Smooth muscle cell of the brain vasculature (primary cell): ENCODE data around the gene SLC28A2.
"Not testable (repeated sequence)": the region's sequence is repeated elsewhere in the genome, so short reads cannot be mapped to it uniquely, and the experiment has no call there.

Experiments used
- DNase-seq: peaks from one replicate; pipeline ENCODE4 v3.0.0-alpha.2; 2012; ENCODE audit warnings: low read depth, low spot score

Gene SLC28A2

GRCh38 chr15:45251888-45252287 is at the start of gene SLC28A2:
Gene SLC28A2 (plus strand): TSS chr15:45252234. CDS start chr15:45253216, 982 bp downstream.
- DNase-seq: no peak

GRCh38 chr15:45203182-45203581 is 48.9 kb upstream of the SLC28A2 start:
- DNase-seq: no peak

GRCh38 chr15:45205192-45205591 is 46.8 kb upstream of the SLC28A2 start:
- peak; percentile 7 for DNase-seq

GRCh38 chr15:45212493-45212892 is 39.5 kb upstream of the SLC28A2 start:
- no peak for DNase-seq

GRCh38 chr15:45221053-45221599 is 30.9 kb upstream of the SLC28A2 start:
- DNase-seq: no peak

- DNase-seq: no peak
Measured at GRCh38 chr15:45221967-45222366, 30.1 kb upstream of the SLC28A2 start.

- no peak for DNase-seq
Measured at GRCh38 chr15:45224621-45225217, 27.3 kb upstream of the SLC28A2 start.

GRCh38 chr15:45225506-45226273 is 26.3 kb upstream of the SLC28A2 start:
- no peak for DNase-seq

- DNase-seq: no peak
Measured at GRCh38 chr15:45228931-45229330, 23.1 kb upstream of the SLC28A2 start.

GRCh38 chr15:45230245-45230965 is 21.6 kb upstream of the SLC28A2 start:
- DNase-seq: no peak

- DNase-seq: no peak
Measured at GRCh38 chr15:45231132-45231531, 20.9 kb upstream of the SLC28A2 start.

GRCh38 chr15:45231864-45232562 is 20.0 kb upstream of the SLC28A2 start:
- DNase-seq: no peak

- DNase-seq: no peak
Measured at GRCh38 chr15:45234562-45235235, 17.3 kb upstream of the SLC28A2 start.

- not testable (repeated sequence) for DNase-seq
Measured at GRCh38 chr15:45236806-45237205, 15.2 kb upstream of the SLC28A2 start.

GRCh38 chr15:45242289-45242688 is 9.7 kb upstream of the SLC28A2 start:
- no peak for DNase-seq

- DNase-seq: no peak
Measured at GRCh38 chr15:45249125-45249780, 2.8 kb upstream of the SLC28A2 start.

- no peak for DNase-seq
Measured at GRCh38 chr15:45253330-45253729, 1.3 kb downstream of the SLC28A2 start.

GRCh38 chr15:45254405-45254804 is 2.4 kb downstream of the SLC28A2 start:
- no peak for DNase-seq

- not testable (repeated sequence) for DNase-seq
Measured at GRCh38 chr15:45254824-45255223, 2.8 kb downstream of the SLC28A2 start.

- no peak for DNase-seq
Measured at GRCh38 chr15:45259796-45260195, 7.8 kb downstream of the SLC28A2 start.
